ACC112 (cell line): ENCODE measurements around the gene LRCH4.

Source experiments
- H2AFZ ChIP-seq: fragments of 200-600 bp; sonication (generic); one replicate; pipeline ENCODE4 v1.6.0; 2017; ENCODE audit warnings: antibody characterized with exemption, low read length; ENCODE audit not compliant: unreplicated experiment
- H3K27ac ChIP-seq: fragments of 200-600 bp; sonication (generic); 2 replicates; pipeline ENCODE4 v1.5.1; 2014; ENCODE audit warnings: low read depth, mild to moderate bottlenecking, antibody characterized with exemption, low read length, moderate library complexity
- H3K27me3 ChIP-seq: fragments of 200-600 bp; sonication (generic); 2 replicates; pipeline ENCODE4 v1.6.1; 2014; ENCODE audit warnings: mild to moderate bottlenecking, antibody characterized with exemption, low read length, moderate library complexity, mixed read lengths; ENCODE audit not compliant: insufficient read depth
- H3K36me3 ChIP-seq: fragments of 200-600 bp; sonication (generic); 2 replicates; pipeline ENCODE4 v1.6.1; 2016; ENCODE audit warnings: mild to moderate bottlenecking, antibody characterized with exemption, low read length, moderate library complexity, mixed read lengths; ENCODE audit not compliant: insufficient read depth
- H3K4me1 ChIP-seq: fragments of 200-600 bp; sonication (generic); one replicate; pipeline ENCODE4 v1.6.1; 2016; ENCODE audit warnings: low read length, mixed read lengths; ENCODE audit not compliant: insufficient read depth, unreplicated experiment, control insufficient read depth
- H3K4me3 ChIP-seq: fragments of 200-600 bp; sonication (generic); 2 replicates; pipeline ENCODE4 v1.5.1; 2014; ENCODE audit warnings: mild to moderate bottlenecking, low read depth, low read length
- H3K79me2 ChIP-seq: fragments of 200-600 bp; sonication (generic); one replicate; pipeline ENCODE4 v1.6.0; 2016; ENCODE audit warnings: low read length; ENCODE audit not compliant: control insufficient read depth, unreplicated experiment, insufficient read depth

Gene LRCH4

GRCh38 chr7:100585511-100586265, at the start of gene LRCH4:
LRCH4 (minus strand) TSS chr7:100586129; CDS start chr7:100586100, 29 bp downstream.
- peak within 1 kb of the TSS; percentile 80 for H3K4me3 ChIP-seq
- H3K27ac ChIP-seq = peak within 1 kb of the TSS; percentile 65
- H3K79me2 ChIP-seq = peaks cover 20% of the 10 kb centered on the region
- H2AFZ ChIP-seq = peak within 1 kb of the TSS; percentile 63
- peaks cover 3% of the 10 kb centered on the region; the same call in 1 of the 2 replicates for H3K36me3 ChIP-seq
- no peaks in the 10 kb centered on the region for H3K27me3 ChIP-seq
- peaks cover 17% of the 10 kb centered on the region for H3K4me1 ChIP-seq

GRCh38 chr7:100632951-100633717, 47.2 kb upstream of the LRCH4 start:
- Histone ChIP-seq H3K4me3 (peak overlapping the region; percentile 97), H3K79me2 (no peaks in the 10 kb centered on the region), H3K27ac (peak overlapping the region; percentile 16; the same call in 1 of the 2 replicates), H3K36me3 (no peaks in the 10 kb centered on the region), H3K27me3 (no peaks in the 10 kb centered on the region), H3K4me1 (no peaks in the 10 kb centered on the region), H2AFZ (peak overlapping the region; percentile 94)

- Histone ChIP-seq H3K36me3 (no peaks in the 10 kb centered on the region), H3K27me3 (no peaks in the 10 kb centered on the region), H3K79me2 (no peaks in the 10 kb centered on the region), H2AFZ (no peak overlapping the region), H3K4me3 (no peak overlapping the region), H3K4me1 (peaks cover 3% of the 10 kb centered on the region), H3K27ac (no peak overlapping the region)
Measured at GRCh38 chr7:100630066-100630465, 44.1 kb upstream of the LRCH4 start.

- H3K4me1 ChIP-seq = peaks cover 3% of the 10 kb centered on the region
- H3K79me2 ChIP-seq = no peaks in the 10 kb centered on the region
- no peaks in the 10 kb centered on the region for H3K27me3 ChIP-seq
- H3K36me3 ChIP-seq = no peaks in the 10 kb centered on the region
- no peak overlapping the region for H3K4me3 ChIP-seq
- no peak overlapping the region for H2AFZ ChIP-seq
- no peak overlapping the region for H3K27ac ChIP-seq
Measured at GRCh38 chr7:100629117-100629716, 43.3 kb upstream of the LRCH4 start.

- Histone ChIP-seq H3K79me2 (no peaks in the 10 kb centered on the region), H2AFZ (no peak overlapping the region), H3K4me3 (no peak overlapping the region), H3K4me1 (peaks cover 3% of the 10 kb centered on the region), H3K36me3 (no peaks in the 10 kb centered on the region), H3K27me3 (no peaks in the 10 kb centered on the region), H3K27ac (no peak overlapping the region)
Measured at GRCh38 chr7:100627238-100627549, 41.3 kb upstream of the LRCH4 start.

GRCh38 chr7:100626530-100627237, 40.8 kb upstream of the LRCH4 start:
- Histone ChIP-seq H2AFZ (peak overlapping the region; percentile 29), H3K27ac (no peak overlapping the region)

GRCh38 chr7:100626055-100626454, 40.1 kb upstream of the LRCH4 start:
- H2AFZ ChIP-seq = no peak overlapping the region
- no peaks in the 10 kb centered on the region for H3K79me2 ChIP-seq
- no peaks in the 10 kb centered on the region for H3K36me3 ChIP-seq
- no peak overlapping the region for H3K27ac ChIP-seq
- H3K4me1 ChIP-seq = peaks cover 3% of the 10 kb centered on the region
- no peaks in the 10 kb centered on the region for H3K27me3 ChIP-seq
- H3K4me3 ChIP-seq = 0 out of 2 replicates have a peak overlapping the region, but pooled peaks have one; percentile 13

More at GRCh38 chr7:100626530-100627237, 40.8 kb upstream of the LRCH4 start:
- no peaks in the 10 kb centered on the region for H3K79me2 ChIP-seq
- no peaks in the 10 kb centered on the region for H3K36me3 ChIP-seq
- H3K27me3 ChIP-seq = no peaks in the 10 kb centered on the region
- peaks cover 3% of the 10 kb centered on the region for H3K4me1 ChIP-seq
- peak overlapping the region; percentile 50 for H3K4me3 ChIP-seq

- H3K27ac ChIP-seq = no peak overlapping the region
- H3K4me1 ChIP-seq = peaks cover 3% of the 10 kb centered on the region
- H3K36me3 ChIP-seq = no peaks in the 10 kb centered on the region
- no peak overlapping the region for H3K4me3 ChIP-seq
- H3K27me3 ChIP-seq = no peaks in the 10 kb centered on the region
- no peak overlapping the region for H2AFZ ChIP-seq
- H3K79me2 ChIP-seq = no peaks in the 10 kb centered on the region
Measured at GRCh38 chr7:100623951-100624824, 38.3 kb upstream of the LRCH4 start.

GRCh38 chr7:100621554-100621953, 35.6 kb upstream of the LRCH4 start:
- H3K4me3 ChIP-seq = no peak overlapping the region
- H3K27ac ChIP-seq = no peak overlapping the region
- no peaks in the 10 kb centered on the region for H3K4me1 ChIP-seq
- H3K27me3 ChIP-seq = no peaks in the 10 kb centered on the region
- no peaks in the 10 kb centered on the region for H3K79me2 ChIP-seq
- no peak overlapping the region for H2AFZ ChIP-seq
- H3K36me3 ChIP-seq = no peaks in the 10 kb centered on the region
